ENCODE data around the gene TMTC1. TPM values are rescaled to one million over a fixed set of nuclear protein-coding genes. Genes with fewer than 3 reads are reported as not detected.

The TMTC1 gene
- total and polyA plus RNA-seq, 10 donors = 3.4 to 210 (median 137) TPM

DNA sequence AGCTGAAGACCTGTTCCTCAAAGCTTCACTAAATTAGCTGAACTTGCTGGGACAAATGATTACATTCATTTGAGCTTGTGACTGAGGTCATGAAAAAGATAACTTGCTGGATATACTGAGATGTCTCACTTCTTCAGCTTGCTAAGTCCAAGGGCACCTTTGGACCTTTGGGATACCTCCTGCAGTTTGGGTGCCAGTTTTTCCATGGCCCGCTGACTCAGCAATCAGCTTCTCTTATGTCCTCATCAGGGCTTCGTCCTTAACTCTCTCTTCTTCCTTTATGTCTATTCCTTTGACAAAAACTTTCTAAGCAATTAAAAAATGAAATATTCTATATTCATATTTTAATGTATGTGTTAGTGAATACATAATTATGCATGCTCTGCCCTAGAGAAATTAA lies 331.9 kb downstream of the TMTC1 start:
- TF ChIP-seq POLR2AphosphoS5 (IDR thresholded peaks at IDR 0.05) (no peak), POLR2A (IDR thresholded peaks at IDR 0.05) (no peak), CTCF (IDR thresholded peaks at IDR 0.05 in 8 of 11, conservative IDR thresholded peaks at IDR 0.05 in 3 of 11) (no peak)
- Histone ChIP-seq H3K27ac (no peak overlapping the region), H3K36me3 (peaks cover 0 to 33% (median 0%) of the 10 kb centered on the region in 6 donors), H3K27me3 (replicated peaks in 1 of 7) (no peaks in the 10 kb centered on the region), H3K4me1 (no peaks in the 10 kb centered on the region), H3K9me3 (no peaks in the 10 kb centered on the region), H3K4me3 (no peak overlapping the region)
- intact Hi-C loops (cut with DNase I; ENCODE audit: low total_unique reads) = no loop called here
- WGBS, 5 donors = 78 to 97% (median 85%) methylated on average over 2 of the region's 2 CpGs
- no peak for DNase-seq

Measured in spleen (tissue), 11 donors.